Measurements from ENCODE around the gene DMC1. TPM values are rescaled to one million over a fixed set of nuclear protein-coding genes. Genes with fewer than 3 reads are reported as not detected.

DMC1 gene
- total and polyA plus RNA-seq, 9 of the 15 experiments (the other 6 are each of a cell fraction or from before 2014, with no cell fraction given), result 5.5 to 55.5 (median 9.8) TPM

DNA sequence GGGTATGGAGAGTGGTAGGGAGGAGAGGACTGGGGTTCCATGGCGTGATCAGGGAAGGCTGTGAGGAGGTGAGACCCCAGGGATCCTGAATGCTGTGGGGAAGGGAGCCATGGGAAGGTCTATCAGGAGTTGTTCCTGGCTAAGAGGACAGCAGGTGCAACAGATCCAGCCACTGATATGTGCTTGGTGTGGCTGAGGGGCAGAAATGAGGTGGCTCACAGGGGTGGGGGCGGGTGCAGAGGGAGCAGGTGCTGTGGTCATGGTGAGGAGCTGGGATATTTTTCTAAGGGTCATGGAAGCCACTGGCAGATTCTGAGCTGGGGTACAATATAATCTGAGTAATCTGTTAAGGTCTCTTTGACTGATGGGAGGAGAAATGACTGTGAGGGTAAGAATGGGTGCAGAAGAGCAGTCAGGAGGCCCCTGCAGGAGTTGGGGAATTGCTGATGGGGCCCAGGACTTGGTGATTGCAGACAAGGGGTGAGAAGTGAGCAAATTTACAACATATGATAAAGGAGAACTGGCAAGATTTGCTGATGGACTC, 31.3 kb upstream of the DMC1 start:
- peaks cover 0 to under 1% of the 10 kb centered on the region in 2 experiments; a peak in 1 of 5 replicates for H3K4me1 ChIP-seq (replicated peaks in 1 of 2; ENCODE audit: control insufficient read depth in 2 of 2, insufficient read depth in 2 of 2, low read length in 2 of 2)
- ChIA-PET CTCF (ENCODE audit: low intra/inter-chr PET ratio) (no interaction called here), POLR2A (interaction anchor here (1.0 kb wide), 1 partner anchor 19 kb away, joined by 3 read pairs; no protein-coding TSS in a partner anchor)
- in situ Hi-C loops (cut with MboI), result no loop called here
- H3K9me1 ChIP-seq (ENCODE audit: control insufficient read depth, insufficient read depth, low read length), result no peaks in the 10 kb centered on the region
- H2AFZ ChIP-seq (ENCODE audit: low read depth, low read length), result no peak overlapping the region
- no peak for ATAC-seq
- BruUV-seq (replicated peaks), result no TSS peak
- H3K79me2 ChIP-seq (ENCODE audit: control insufficient read depth, insufficient read depth, low read length), result no peaks in the 10 kb centered on the region
- H4K20me1 ChIP-seq (replicated peaks; ENCODE audit: control insufficient read depth, insufficient read depth, low read length), result no peaks in the 10 kb centered on the region
- no peaks in the 10 kb centered on the region for H3K9me3 ChIP-seq (replicated peaks; ENCODE audit: control insufficient read depth, insufficient read depth, low read depth, low read length)
- no peak overlapping the region for H3K27ac ChIP-seq (ENCODE audit: extremely low read depth, low read depth, low read length)
- H3K4me3 ChIP-seq, result no peak overlapping the region
- DNase-seq (ENCODE audit: extremely low read depth in 1 of 4, low spot score in 3 of 4), result no peak
- TF ChIP-seq, protein P1, sequence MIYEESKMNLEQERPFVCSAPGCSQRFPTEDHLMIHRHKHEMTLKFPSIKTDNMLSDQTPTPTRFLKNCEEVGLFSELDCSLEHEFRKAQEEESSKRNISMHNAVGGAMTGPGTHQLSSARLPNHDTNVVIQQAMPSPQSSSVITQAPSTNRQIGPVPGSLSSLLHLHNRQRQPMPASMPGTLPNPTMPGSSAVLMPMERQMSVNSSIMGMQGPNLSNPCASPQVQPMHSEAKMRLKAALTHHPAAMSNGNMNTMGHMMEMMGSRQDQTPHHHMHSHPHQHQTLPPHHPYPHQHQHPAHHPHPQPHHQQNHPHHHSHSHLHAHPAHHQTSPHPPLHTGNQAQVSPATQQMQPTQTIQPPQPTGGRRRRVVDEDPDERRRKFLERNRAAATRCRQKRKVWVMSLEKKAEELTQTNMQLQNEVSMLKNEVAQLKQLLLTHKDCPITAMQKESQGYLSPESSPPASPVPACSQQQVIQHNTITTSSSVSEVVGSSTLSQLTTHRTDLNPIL (CRISPR knock-in tag; IDR thresholded peaks at IDR 0.05), result no peak
- TF ChIP-seq ZNF184 (CRISPR knock-in tag; IDR thresholded peaks at IDR 0.05) (no peak), HLTF (IDR thresholded peaks at IDR 0.05) (no peak), SOX6 (IDR thresholded peaks at IDR 0.05) (no peak), CBFB (CRISPR knock-in tag; IDR thresholded peaks at IDR 0.05) (no peak), ZNF224 (CRISPR knock-in tag; IDR thresholded peaks at IDR 0.05) (no peak)
- TF ChIP-seq, protein P2, sequence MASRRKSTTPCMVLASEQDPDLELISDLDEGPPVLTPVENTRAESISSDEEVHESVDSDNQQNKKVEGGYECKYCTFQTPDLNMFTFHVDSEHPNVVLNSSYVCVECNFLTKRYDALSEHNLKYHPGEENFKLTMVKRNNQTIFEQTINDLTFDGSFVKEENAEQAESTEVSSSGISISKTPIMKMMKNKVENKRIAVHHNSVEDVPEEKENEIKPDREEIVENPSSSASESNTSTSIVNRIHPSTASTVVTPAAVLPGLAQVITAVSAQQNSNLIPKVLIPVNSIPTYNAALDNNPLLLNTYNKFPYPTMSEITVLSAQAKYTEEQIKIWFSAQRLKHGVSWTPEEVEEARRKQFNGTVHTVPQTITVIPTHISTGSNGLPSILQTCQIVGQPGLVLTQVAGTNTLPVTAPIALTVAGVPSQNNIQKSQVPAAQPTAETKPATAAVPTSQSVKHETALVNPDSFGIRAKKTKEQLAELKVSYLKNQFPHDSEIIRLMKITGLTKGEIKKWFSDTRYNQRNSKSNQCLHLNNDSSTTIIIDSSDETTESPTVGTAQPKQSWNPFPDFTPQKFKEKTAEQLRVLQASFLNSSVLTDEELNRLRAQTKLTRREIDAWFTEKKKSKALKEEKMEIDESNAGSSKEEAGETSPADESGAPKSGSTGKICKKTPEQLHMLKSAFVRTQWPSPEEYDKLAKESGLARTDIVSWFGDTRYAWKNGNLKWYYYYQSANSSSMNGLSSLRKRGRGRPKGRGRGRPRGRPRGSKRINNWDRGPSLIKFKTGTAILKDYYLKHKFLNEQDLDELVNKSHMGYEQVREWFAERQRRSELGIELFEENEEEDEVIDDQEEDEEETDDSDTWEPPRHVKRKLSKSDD (conservative IDR thresholded peaks at IDR 0.05; ENCODE audit: low read length), result no peak
- H3K9ac ChIP-seq (ENCODE audit: insufficient read depth in 1 of 2, low read depth in 2 of 2, low read length in 2 of 2), result no peak overlapping the region
- intact Hi-C loops (cut with micrococcal nuclease), result no loop called here
- no peak overlapping the region for H3K4me2 ChIP-seq (ENCODE audit: insufficient read depth, low read length)
- H3K27me3 ChIP-seq (ENCODE audit: control insufficient read depth in 2 of 2, insufficient read depth in 2 of 2, low read length in 2 of 2), result 0 out of 5 replicates have a peak, but pooled peaks cover 0 to 4% of the 10 kb centered on the region in 2 experiments
- whole genome bisulfite sequencing (ENCODE audit: insufficient coverage, low coverage, missing lambda C conversion rate), result no CpG with 5 or more reads among the region's 2 CpGs
- no peaks in the 10 kb centered on the region for H3K36me3 ChIP-seq (ENCODE audit: control insufficient read depth, insufficient read depth, low read length)
- FAIRE-seq, result no peak

Data from K562 (cell line).